GM18511 (cell line): Measurements from ENCODE around the gene SERPINA5.
"Not testable (repeated sequence)": the region's sequence is repeated elsewhere in the genome, so short reads cannot be mapped to it uniquely, and the experiment has no call there.

Experiments
- ATAC-seq: cut with Tn5 transposase; IDR thresholded peaks from one replicate; pipeline ENCODE4 v1.9.1; 2021; ENCODE audit warnings: mild to moderate bottlenecking, moderate library complexity; ENCODE audit not compliant: unreplicated experiment

SERPINA5 gene

GRCh38 chr14:94598816-94599655 is 17.8 kb downstream of the SERPINA5 start:
- ATAC-seq, result no peak

GRCh38 chr14:94599656-94600004 is 18.4 kb downstream of the SERPINA5 start:
- ATAC-seq, result no peak

GRCh38 chr14:94600148-94600545 is 18.9 kb downstream of the SERPINA5 start:
- no peak for ATAC-seq

GRCh38 chr14:94601884-94602391 is 20.7 kb downstream of the SERPINA5 start:
- no peak for ATAC-seq

- ATAC-seq, result no peak
Measured at GRCh38 chr14:94602722-94603121, 21.5 kb downstream of the SERPINA5 start.

- no peak for ATAC-seq
Measured at GRCh38 chr14:94605361-94605760, 24.1 kb downstream of the SERPINA5 start.

- ATAC-seq, result not testable (repeated sequence)
Measured at GRCh38 chr14:94608966-94609365, 27.7 kb downstream of the SERPINA5 start.

- ATAC-seq, result no peak
Measured at GRCh38 chr14:94611179-94611578, 30.0 kb downstream of the SERPINA5 start.

- no peak for ATAC-seq
Measured at GRCh38 chr14:94612174-94612573, 30.9 kb downstream of the SERPINA5 start, which contains the start of gene SERPINA3. Gene SERPINA3, plus strand, starts transcription at chr14:94612391. Its CDS starts 2,051 bp downstream, at chr14:94614442.

- ATAC-seq, result no peak
Measured at GRCh38 chr14:94612580-94613554, 31.6 kb downstream of the SERPINA5 start.

- no peak for ATAC-seq
Measured at GRCh38 chr14:94613720-94614644, 32.8 kb downstream of the SERPINA5 start.

GRCh38 chr14:94614802-94615201 is 33.6 kb downstream of the SERPINA5 start:
- no peak for ATAC-seq

GRCh38 chr14:94615254-94615653 is 34.0 kb downstream of the SERPINA5 start:
- no peak for ATAC-seq

GRCh38 chr14:94615823-94616570 is 34.8 kb downstream of the SERPINA5 start:
- ATAC-seq, result no peak

- ATAC-seq, result no peak
Measured at GRCh38 chr14:94617366-94617941, 36.2 kb downstream of the SERPINA5 start.

- no peak for ATAC-seq
Measured at GRCh38 chr14:94617988-94618822, 37.0 kb downstream of the SERPINA5 start.

- no peak for ATAC-seq
Measured at GRCh38 chr14:94619297-94619696, 38.1 kb downstream of the SERPINA5 start.

- no peak for ATAC-seq
Measured at GRCh38 chr14:94620597-94620996, 39.4 kb downstream of the SERPINA5 start.
